D341Med (cell line): ENCODE results near the gene TNFRSF8.
A peak's percentile ranks its signal among the peaks of the same experiment; 100 is the strongest.

Experiments
- DNase-seq: peaks from one replicate; pipeline ENCODE4 v3.0.0; 2012; ENCODE audit warnings: low spot score

The TNFRSF8 gene

DNA sequence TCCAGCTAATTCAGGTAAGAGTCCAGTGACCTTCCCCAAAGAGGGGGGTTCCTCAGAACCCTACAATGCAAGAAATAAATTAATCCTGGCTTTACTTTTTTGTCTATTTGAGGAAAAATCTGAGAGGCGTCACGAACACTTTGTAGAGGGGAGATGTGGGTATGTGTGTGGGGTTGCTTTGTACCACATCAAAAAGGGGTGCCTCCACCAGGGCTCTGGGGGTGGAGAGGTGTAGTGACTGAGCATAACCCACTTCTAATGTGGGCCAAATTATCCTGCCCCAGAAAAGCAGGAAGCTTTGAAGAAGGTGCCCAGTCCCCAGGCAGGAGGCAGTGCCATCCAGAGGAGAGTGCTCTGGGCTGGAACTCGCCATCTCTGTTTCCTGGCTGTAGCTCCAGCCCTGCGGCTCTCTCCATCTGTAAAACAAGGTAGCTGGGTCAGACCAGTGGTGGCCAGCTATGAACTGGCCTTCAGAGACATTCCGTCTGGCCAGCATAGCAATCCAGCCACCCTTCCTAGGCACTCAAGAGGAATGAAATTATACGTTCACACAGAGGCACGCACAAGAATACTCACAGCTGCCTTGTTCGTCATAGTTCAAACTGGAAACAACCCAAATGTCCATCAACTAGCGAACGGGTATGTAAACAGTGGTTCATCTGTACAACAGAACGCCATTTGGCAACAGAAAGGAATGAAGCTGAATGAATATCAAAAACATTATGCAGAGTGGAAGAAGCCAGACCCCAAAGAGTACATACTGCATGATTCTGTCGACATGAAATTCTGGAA lies 58.3 kb downstream of the TNFRSF8 start:
- DNase-seq = no peak

DNA sequence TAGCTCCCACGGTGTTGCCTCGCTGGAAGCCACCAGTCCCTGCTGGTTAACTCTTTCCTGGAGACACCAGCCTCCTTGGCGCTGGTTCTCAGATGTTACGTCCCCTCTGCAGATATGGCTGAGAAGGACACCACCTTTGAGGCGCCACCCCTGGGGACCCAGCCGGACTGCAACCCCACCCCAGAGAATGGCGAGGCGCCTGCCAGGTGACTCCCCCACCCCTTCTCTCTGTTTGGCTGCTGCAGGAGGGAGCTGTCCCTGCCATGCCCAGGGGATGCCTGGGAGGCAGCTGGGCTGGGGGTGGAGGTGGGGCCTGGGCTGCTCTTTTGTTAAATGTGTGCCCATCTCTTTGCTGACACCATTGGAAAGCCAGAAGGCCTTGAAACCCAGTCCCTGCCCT lies 60.1 kb downstream of the TNFRSF8 start:
- DNase-seq = no peak

DNA sequence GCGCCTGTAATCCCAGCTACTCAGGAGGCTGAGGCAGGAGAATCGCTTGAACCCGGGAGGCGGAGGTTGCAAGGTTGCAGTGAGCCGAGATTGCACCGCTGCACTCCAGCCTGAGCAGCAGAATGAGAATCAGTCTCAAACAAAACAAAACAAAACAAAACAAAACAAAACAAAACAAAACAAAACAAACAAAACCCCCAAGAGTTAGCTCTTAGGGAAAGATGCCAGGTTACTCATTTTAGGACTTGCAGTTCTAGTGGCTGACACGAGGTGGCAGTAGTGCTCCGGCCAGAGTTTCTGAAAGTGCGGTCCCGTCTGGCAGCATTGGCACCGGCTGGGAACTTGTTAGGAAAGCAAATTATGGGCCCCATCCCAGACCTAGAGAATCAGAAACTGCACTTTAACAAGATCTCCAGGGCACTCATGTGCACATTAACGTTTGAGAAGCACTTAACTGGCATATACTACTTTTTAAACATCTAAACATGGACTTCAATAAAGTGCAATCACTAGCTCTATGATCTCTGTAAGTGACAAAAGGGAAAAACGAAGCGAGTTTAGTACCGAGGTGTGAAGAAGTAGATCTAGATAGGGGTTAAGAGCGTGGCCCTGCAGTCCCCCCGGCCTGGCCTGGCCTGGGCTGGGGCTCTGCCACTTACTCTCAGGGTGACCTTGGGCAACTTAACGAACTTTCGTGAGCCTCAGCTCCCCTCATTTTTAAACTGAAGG lies 61.8 kb downstream of the TNFRSF8 start:
- DNase-seq = peak; percentile 77

DNA sequence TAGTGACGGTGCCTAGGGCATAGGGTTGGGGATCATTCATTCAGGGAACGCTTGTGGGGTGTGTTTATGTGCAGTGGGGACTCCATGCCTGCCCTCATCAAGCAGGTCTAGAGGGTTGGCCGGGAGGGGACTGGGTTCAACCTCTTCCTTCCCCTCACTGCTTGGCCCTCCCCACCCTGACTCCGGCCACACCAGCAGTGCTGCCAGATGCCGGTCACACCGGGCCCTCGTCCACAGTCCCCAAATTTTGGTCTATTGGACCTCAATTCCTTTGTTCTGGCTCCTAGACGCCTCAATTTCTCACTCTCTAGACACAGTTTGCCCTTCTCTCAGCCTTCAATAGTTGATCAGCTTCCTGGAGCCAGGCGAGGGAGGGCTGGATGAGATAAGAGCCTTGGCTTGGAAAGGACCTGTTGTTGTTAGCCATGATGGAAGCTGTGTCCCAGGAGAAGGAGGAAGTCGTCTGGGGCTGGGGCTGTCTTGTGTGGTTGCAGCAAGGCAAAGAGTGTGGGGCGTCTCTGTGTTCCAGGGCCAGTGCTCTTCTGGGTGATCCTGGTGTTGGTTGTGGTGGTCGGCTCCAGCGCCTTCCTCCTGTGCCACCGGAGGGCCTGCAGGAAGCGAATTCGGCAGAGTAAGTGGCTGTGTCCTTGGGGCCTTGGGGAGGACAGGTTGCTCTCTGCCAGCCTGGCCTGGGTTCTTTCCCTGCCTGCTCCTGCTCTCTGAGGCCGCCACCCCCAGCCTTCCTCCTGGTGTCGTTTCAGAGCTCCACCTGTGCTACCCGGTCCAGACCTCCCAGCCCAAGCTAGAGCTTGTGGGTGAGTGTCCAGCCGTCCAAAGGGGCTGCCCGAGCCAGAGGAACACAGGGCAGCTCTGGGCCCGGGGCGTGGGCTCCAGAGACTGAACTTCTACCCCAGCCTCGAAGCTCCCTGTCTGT lies 62.6 kb downstream of the TNFRSF8 start:
- DNase-seq = no peak

DNA sequence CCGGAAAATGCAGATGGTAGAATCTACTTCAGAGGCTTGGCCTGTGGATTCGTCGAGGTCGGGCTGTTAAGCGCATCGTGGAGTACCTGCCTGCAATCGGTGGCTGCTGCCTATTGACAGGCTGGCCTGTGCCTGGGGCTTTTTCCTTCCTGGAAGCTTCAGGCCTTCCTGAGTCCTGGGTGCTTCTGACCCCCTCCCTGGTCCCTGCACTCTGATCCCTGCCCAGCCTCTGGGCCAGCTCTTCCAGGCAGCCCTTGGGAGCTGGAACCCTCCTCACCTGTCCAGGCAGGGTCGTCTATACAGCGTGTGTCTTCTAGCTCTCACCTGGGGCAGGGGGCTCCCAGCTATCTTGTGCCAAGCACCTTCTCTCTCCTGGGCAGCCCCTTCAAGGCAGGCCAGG lies 63.7 kb downstream of the TNFRSF8 start:
- DNase-seq = no peak

DNA sequence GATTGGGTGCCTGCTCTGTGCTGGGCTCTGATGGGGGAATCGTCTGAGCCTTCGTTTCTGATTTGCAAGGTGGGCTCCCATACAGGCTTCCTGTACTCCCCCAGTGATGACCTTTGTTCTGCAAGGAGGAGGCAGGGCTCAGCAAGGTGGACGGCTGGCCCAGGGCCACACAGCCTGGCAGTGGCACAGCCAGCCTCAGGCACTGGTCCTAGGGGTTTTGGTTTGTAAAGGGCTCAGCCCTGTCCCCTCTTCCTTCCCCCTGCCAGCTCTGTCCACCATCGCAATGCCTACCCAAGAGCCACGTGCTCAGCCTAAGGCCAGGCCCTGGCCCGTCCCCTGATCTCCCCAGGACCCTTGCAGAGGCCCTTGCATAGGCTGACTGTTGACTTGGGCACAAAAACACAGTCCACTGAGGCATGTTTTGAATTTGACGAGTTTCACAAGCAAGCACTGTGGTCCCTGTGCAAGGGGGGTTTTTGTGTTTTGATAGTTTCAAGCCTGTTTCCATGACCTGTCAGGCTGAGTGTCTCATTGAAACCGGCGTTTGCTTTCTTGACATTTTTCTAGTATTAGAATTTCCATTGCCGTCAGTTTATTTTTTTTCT lies 64.2 kb downstream of the TNFRSF8 start:
- no peak for DNase-seq

DNA sequence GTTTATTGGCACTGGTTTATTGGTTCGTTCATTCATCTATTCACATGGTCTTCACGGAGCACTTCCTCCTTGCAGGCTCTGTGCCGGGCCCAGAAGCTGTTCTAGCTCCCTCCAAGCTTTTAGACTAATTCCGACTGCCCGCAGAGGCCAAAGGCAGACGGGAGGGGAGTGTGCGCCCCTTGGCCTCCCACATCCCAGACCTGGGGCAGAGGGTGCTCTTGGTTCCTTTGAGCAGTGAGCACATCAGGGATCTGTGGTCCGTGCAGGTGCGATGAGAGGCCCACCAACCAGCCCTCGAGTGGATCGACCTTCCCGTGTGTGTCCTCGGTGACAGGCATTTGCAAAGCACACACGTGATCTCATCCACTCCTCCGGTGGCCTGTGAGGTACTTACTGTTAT lies 65.0 kb downstream of the TNFRSF8 start:
- DNase-seq = no peak

DNA sequence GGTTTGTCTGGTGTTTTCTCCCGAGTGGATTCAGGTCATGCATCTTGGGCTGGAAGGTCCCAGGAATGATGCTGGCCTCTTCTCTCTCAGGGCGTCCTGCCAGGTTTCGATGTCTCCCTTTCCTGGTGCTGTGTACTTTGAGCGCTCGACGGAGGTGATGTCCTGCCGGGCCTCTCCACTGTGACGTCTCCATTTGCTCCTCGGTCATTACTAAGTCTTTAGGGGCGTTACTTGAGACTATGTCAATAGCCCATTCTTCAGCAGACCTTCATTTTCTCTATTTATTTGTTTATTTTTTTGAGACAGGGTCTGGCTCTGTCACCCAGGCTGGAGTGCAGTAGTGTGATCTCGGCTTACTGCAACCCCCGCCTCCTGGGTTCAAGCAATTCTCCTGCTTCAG lies 66.5 kb downstream of the TNFRSF8 start:
- DNase-seq = no peak

DNA sequence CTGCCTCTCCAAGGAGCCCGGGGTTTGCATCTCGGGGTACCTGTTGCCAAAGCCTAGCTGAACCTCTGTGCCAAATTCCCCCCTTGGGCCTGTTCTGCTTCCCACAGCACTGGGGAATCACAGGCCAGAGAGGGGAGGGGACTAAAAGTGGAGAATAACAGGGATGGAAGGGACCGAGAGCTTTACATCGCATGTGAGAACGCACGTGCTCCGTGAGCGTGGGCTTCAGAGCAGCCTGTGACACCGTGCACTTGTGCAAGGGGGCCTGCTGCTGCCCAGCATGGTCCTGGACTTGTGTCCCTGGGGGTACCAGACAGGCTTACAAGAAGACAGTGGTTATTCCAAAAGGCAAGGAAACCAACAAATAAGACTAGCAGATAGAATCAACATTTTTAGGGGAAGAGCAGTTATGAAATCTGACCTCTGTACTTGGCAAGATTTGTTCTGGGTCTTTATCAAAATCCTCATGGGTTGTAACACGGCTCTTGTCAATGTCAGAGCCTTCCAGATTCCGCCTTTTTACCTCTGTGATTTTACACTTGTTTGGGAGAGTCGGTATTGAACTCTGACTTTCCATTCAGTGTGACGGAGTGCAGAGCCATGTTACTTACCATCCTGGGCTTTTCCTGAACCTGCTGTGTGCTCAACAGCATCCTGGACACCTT lies 67.5 kb downstream of the TNFRSF8 start:
- DNase-seq = no peak

DNA sequence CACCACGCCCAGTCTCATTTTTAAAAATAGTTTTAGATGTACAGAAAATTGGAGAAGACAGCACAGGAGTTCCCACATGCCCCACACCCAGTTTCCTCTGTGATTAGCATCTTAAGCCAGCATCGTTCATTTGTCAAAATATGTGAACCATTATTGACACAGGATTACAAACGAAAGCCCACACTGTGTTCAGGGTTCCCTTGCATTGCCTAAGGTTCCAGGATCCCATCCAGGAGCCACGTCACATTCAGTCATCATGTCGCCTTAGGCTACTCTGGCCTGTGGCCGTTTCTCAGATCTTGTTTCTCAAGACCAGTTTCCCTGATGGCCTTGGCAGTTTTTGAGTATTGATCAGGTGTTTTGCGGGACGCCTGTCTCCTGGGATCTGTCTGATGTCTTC lies 69.0 kb downstream of the TNFRSF8 start:
- DNase-seq = no peak

DNA sequence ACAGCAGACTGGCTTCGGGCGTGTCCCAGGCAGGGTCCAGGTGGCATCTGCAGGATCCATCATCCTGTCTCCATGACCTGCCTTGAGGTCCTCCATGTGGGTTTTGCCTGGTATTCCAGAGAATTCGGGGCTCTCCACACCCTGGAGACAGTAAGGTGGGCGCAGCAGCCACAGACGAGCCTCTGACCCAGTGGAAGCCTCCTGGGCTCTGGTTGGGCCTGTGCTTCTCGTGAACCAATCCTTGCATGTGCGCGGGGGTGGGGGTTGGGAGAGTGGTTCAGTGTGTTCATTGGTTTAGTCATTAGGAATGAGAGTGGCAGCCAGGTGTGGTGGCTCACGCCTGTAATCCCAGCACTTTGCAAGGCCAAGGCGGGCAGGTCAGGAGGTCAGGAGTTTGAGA lies 71.6 kb downstream of the TNFRSF8 start:
- no peak for DNase-seq

DNA sequence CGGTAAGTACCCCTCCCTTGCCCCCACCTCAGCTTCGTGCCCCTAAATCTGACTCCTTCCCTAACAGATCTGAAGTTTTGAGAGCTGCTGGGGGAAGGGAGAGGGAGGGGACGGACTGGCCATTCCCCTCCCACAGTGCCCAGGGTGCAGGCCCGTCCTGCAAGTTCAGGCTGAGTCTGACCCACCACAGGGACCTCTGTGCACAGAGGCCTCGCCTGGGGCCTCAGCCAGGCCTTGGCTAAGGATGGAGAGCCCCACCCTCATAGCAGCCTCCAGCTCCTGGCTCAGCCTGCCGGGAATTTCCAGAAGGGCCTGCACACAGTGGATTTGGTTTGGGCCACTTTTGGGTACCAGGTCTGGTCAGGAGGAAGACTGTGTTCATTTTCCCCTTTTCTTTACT lies 72.5 kb downstream of the TNFRSF8 start:
- no peak for DNase-seq

DNA sequence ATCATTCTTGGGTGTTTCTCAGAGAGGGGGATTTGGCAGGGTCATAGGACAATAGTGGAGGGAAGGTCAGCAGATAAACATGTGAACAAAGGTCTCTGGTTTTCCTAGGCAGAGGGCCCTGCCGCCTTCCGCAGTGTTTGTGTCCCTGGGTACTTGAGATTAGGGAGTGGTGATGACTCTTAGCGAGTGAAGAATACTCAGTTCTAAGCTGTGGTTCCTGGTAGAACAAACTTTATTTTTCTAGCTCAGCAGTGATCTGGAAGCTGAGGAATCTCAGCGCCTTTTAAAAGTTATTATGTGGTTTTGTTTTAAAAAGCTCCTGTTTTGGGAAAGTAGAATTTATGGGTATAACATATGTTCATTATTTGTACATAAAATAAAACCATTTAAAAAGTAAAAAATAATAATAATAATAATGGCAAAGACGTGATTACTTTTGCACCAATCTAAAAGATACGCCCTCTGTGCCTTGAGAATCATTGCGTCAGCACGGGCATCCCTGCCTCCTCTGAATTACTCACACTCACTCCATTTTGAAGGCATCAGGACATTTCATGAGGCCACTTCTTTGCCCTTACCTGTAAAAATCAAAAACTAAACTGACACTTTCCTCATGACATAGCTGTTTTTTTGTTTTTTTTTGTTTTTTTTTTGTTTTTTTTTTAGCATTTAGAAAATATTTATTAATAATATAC lies 74.0 kb downstream of the TNFRSF8 start:
- no peak for DNase-seq

DNA sequence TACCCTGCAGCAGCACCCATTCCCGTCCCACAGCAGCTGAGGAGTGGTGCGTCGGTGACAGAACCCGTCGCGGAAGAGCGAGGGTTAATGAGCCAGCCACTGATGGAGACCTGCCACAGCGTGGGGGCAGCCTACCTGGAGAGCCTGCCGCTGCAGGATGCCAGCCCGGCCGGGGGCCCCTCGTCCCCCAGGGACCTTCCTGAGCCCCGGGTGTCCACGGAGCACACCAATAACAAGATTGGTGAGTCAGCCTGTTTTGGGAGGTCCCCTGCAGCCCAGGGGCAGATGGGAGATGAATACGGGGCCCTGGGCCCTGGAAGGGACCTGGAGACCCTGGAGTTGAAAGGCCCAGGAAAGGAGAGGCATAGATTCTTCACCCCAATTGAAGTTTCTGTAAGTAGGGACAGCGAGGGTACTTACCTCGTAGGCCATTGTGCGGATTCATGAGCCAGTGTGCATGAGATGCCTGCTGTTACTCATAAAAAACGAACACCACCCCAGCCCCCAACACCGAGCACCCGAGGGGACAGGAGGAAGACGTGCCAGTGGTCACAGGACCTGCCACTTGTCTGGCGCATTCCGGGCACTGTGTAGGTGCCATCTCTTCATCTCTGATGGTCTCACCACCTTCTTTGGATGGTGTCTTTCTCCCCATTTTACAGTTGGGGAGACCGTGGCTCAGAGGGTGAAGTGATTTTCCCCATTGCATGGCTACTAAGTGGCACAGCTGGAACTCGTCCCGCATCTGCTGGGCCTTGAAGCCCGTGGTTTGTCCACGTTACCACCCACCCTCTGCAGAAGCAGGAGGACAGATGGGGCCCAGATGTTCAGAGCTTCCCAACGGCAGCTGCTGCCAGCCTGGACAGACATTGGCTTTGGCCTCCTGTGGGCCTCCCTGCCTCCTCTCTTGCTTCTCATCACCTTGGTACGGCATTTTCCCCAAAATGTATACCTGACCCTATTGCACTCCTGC lies 75.4 kb downstream of the TNFRSF8 start:
- DNase-seq = no peak

DNA sequence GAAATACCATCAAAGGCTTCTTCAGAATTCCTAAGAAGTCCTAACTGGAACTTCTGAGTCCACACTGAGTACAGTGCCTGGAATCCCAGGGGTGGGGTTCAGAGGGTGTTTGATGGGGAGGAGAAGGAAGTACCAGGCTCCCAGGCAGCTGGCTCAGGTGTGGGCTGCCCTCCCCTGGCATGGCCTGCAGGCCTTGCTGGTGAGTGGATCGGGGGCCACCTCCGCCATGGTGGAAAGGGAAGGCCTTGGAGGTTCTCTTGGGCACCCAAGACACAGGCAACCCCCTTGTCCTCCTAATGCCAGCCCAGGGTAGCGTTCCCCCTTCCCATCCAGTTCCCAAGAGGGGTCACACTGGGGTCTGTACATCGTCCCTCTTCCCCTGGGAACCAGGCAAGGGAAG lies 76.9 kb downstream of the TNFRSF8 start:
- no peak for DNase-seq

DNA sequence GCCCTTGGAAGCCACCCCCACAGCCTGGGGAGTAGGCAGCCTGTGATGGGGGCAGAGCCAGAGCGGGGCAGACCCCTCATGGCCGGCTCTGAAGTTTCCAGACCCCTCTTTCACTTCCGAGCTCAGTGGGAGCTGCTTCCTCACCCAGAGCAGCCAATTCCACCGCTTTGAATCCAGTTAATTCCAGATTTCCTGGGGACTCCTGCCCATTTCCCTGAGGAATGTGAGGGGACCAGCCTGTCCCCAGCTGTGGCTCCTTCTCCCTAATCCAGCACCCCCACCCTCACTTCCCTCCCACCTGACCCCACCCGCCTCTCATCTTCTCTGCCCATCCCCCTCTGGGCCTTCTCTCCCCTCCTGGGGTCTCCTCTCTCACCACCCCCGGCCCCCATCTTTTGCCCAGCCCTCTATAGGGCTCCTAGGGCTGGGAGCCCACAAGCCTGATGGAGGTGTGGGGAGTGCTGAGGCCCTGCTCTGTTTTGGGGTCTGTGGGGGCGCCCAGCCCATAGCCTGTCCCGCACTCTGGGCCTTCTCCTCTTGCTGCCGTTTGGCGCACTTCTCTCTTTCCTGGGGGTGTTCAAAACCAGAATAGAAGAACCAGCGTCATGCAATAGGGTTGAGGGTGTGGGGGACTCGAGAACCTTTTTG lies 77.5 kb downstream of the TNFRSF8 start:
- no peak for DNase-seq

DNA sequence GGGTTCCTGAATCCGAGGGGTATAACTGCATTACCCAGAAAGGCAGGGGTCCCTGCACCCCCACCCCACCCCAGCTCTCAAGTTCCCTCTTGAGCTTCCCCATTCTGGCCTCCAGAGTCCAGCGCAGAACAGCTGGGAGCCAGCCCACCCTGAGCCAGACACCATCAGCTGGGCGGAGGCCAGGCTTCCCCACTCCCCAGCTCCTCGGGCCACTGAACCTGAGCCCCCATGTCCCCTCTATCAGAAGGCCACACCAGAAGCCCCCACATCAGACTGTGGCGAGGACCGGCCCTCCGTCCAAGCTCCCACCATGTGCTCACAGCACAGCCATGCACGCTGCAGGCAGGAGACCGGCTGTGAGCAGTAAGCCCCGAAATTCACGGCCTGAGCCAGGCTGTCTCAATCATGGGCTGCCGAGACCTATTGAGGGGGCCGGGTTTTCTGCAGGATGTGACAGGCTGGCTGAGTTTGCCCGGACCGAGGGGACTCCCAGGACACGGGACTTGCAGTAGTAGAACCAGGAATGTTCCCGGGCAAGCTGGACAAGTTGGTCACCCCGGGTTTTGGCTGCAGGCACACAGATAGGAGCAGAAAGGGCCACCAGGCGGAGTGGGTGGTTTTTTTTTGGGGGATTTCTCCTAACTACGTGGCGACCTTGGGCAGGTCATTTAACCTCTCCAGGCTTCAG lies 78.2 kb downstream of the TNFRSF8 start:
- DNase-seq = no peak

DNA sequence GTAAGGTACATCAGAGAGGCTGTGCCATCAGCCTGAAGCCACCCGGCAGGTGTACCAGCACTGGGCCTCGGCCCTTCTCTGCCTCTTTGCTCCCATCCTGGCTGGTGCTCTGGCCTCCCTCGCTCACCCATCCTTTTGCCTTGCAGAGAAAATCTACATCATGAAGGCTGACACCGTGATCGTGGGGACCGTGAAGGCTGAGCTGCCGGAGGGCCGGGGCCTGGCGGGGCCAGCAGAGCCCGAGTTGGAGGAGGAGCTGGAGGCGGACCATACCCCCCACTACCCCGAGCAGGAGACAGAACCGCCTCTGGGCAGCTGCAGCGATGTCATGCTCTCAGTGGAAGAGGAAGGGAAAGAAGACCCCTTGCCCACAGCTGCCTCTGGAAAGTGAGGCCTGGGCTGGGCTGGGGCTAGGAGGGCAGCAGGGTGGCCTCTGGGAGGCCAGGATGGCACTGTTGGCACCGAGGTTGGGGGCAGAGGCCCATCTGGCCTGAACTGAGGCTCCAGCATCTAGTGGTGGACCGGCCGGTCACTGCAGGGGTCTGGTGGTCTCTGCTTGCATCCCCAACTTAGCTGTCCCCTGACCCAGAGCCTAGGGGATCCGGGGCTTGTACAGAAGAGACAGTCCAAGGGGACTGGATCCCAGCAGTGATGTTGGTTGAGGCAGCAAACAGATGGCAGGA lies 79.2 kb downstream of the TNFRSF8 start:
- DNase-seq = no peak
